Cardiac muscle cell (in vitro differentiated cells and primary cell): ENCODE measurements around the gene TRIOBP. TPM values are rescaled to one million over a fixed set of nuclear protein-coding genes. Genes with fewer than 3 reads are reported as not detected.
A peak's percentile ranks its signal among the peaks of the same experiment; 100 is the strongest.
"Not testable (repeated sequence)": the region's sequence is repeated elsewhere in the genome, so short reads cannot be mapped to it uniquely, and the experiment has no call there.

Experiments
- DNase-seq, 2 donors: peaks; one replicate each; pipeline versions ENCODE4 v3.0.0 to v3.0.0-alpha.2; 2010 to 2017; ENCODE audit warnings: low read depth in 1 of 2, low spot score in 1 of 2
- H3K27ac ChIP-seq: fragments of 200-600 bp; sonication (generic); 2 replicates; pipeline ENCODE4 v1.5.1; 2016
- H3K27me3 ChIP-seq: fragments of 200-600 bp; sonication (generic); 2 replicates; pipeline ENCODE4 v1.6.0; 2016; ENCODE audit warnings: control low read depth
- H3K36me3 ChIP-seq: fragments of 200-600 bp; sonication (generic); 2 replicates; pipeline ENCODE4 v1.5.1; 2016; ENCODE audit warnings: control low read depth
- H3K4me1 ChIP-seq: fragments of 200-600 bp; sonication (generic); 2 replicates; pipeline ENCODE4 v1.8.1; 2017; ENCODE audit warnings: low read depth, mild to moderate bottlenecking, mixed run types
- H3K4me3 ChIP-seq: fragments of 200-600 bp; sonication (generic); 2 replicates; pipeline ENCODE4 v1.5.1; 2016; ENCODE audit warnings: mild to moderate bottlenecking
- H3K9me3 ChIP-seq: fragments of 200-600 bp; sonication (generic); 2 replicates; pipeline ENCODE4 v1.5.1; 2017; ENCODE audit warnings: low read depth, mild to moderate bottlenecking, control low read depth
- CTCF ChIP-seq: IDR thresholded peaks from 2 replicates; pipeline ENCODE4 v1.5.1; 2012; ENCODE audit warnings: low read depth, mild to moderate bottlenecking, low read length
- polyA plus RNA-seq: library from polyadenylated mRNA; unstranded; fragments of >200 nt; fragmentation: Nextera tagmentation; extraction: Ambion mirVana; gene quantifications from 2 replicates; pipeline ENCODE4 v1.2.1, GENCODE V29; 2016
- total RNA-seq: library from RNA; depleted of rRNA; stranded (reverse); fragments of >200 nt; gene quantifications from 2 replicates; pipeline ENCODE4 v1.2.3, GENCODE V29; 2016

The TRIOBP gene
- total and polyA plus RNA-seq, 2 experiments from 2014 or later: 150 to 202 TPM

- H3K27ac ChIP-seq: no peak overlapping the region
- no peak overlapping the region for H3K4me3 ChIP-seq
- no peak for DNase-seq
- no peaks in the 10 kb centered on the region for H3K27me3 ChIP-seq
- H3K4me1 ChIP-seq: no peaks in the 10 kb centered on the region
- H3K36me3 ChIP-seq: no peaks in the 10 kb centered on the region
- H3K9me3 ChIP-seq: no peaks in the 10 kb centered on the region
- no peak for TF ChIP-seq CTCF
These were observed 5.8 kb upstream of the TRIOBP start for GRCh38 chr22:37690901-37691504.

- Histone ChIP-seq H3K27ac (no peak overlapping the region), H3K4me1 (peaks cover 4% of the 10 kb centered on the region), H3K36me3 (no peaks in the 10 kb centered on the region), H3K4me3 (no peak overlapping the region), H3K27me3 (no peaks in the 10 kb centered on the region), H3K9me3 (no peaks in the 10 kb centered on the region)
- TF ChIP-seq CTCF: no peak
- DNase-seq: no peak
These were observed 4.1 kb upstream of the TRIOBP start for GRCh38 chr22:37692627-37693285.

DNA sequence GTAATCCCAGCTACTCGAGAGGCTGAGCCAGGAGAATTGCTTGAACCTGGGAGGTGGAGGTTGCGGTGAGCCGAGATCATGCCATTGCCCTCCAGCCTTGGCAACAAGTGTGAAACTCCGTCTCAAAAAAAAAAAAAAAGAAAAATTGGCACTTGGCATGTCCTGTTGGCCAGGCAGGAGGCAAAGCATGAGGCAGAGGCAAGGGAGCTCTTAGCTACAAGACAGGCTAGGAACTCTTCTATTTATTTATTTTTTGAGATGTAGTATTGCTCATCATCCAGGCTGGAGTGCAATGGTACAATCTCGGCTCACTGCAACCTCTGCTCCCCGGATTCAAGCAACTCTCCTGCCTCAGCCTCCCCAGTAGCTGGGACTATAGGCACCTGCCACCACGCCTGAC lies 2.7 kb upstream of the TRIOBP start:
- DNase-seq, H3K36me3 ChIP-seq, H3K9me3 ChIP-seq, H3K4me1 ChIP-seq, H3K4me3 ChIP-seq, H3K27ac ChIP-seq, H3K27me3 ChIP-seq: not testable (repeated sequence)

DNA sequence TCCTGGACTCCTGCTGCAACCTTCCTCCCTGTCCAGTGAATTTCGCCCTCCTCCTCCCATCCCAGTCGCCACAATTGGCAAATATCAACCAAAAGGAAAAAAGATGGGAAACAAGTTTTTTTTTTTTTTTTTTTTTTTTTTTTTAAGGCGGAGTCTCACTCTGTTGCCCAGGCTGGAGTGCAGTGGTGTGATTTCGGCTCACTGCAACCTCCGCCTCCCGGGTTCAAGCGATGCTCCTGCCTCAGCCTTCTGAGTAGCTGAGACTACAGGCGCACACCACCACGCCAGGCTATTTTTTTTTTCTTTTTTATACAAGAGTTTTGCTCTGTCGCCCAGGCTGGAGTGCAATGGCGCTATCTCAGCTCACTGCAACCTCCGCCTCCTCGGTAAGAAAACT lies 590 bp upstream of the TRIOBP start:
- not testable (repeated sequence) for H3K27me3 ChIP-seq, H3K4me3 ChIP-seq, DNase-seq, H3K4me1 ChIP-seq, H3K36me3 ChIP-seq, H3K9me3 ChIP-seq
- peak overlapping the region; percentile 66 for H3K27ac ChIP-seq

DNA sequence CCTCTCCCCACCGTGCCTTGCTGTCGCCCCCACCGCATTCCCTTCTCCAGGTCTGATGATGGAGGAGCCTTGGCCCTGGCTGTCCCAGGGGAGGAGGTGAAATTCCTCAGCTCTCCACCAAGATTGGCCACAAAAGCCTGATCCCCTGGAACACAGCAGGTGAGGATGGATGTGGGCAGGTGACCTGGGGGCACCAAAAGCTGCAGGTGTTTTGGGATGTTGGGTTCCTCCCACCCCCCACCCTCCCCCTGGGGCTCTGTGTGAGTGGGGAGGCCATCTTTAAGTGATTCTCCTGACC lies 639 bp downstream of the TRIOBP start:
- DNase-seq: no peak
- Histone ChIP-seq H3K4me3 (peak overlapping the region; percentile 25), H3K27me3 (no peaks in the 10 kb centered on the region), H3K27ac (peak overlapping the region; percentile 7), H3K4me1 (peaks cover 4% of the 10 kb centered on the region), H3K9me3 (no peaks in the 10 kb centered on the region), H3K36me3 (no peaks in the 10 kb centered on the region)
- TF ChIP-seq CTCF: no peak

- no peak for TF ChIP-seq CTCF
- Histone ChIP-seq H3K4me1 (peaks cover 2% of the 10 kb centered on the region), H3K27ac (no peak overlapping the region), H3K36me3 (no peaks in the 10 kb centered on the region), H3K27me3 (no peaks in the 10 kb centered on the region), H3K9me3 (no peaks in the 10 kb centered on the region), H3K4me3 (no peak overlapping the region)
- peak in 1 of 2 donors; percentile 71 for DNase-seq
These were observed 4.4 kb downstream of the TRIOBP start for GRCh38 chr22:37701141-37701786.
